AG04450 (cell line): ENCODE data around the gene TRAP1. TPM values are rescaled to one million over a fixed set of nuclear protein-coding genes. Genes with fewer than 3 reads are reported as not detected.
"Not testable (repeated sequence)": the region's sequence is repeated elsewhere in the genome, so short reads cannot be mapped to it uniquely, and the experiment has no call there.

Experiments used
- CTCF ChIA-PET: fragments of 300-600, 350-600 bp; formaldehyde crosslinking; extraction: SDS; loops from one replicate; lab custom pipeline; 2022; ENCODE audit warnings: antibody characterized with exemption, inconsistent platforms; lab: Charles Lee
- POLR2A ChIA-PET: fragments of 350-600 bp; formaldehyde crosslinking; extraction: SDS; loops from one replicate; lab custom pipeline; 2021; ENCODE audit warnings: antibody characterized with exemption, inconsistent platforms; lab: Yijun Ruan, JAX
- DNase-seq: peaks from one replicate; pipeline ENCODE4 v3.0.0-alpha.2; 2011; ENCODE audit warnings: low read depth, low spot score
- H3K27ac ChIP-seq: one replicate; pipeline ENCODE4 v1.5.1; 2012; ENCODE audit warnings: low read depth, low read length, control low read depth
- H3K27me3 ChIP-seq: one replicate; pipeline ENCODE4 v1.6.0; 2012; ENCODE audit warnings: low read length; ENCODE audit not compliant: control insufficient read depth, insufficient read depth
- H3K4me3 ChIP-seq: 2 replicates; pipeline ENCODE4 v1.5.1; 2011; ENCODE audit warnings: mild to moderate bottlenecking, low read depth, low read length, control low read depth
- H3K9me3 ChIP-seq: 2 replicates; pipeline ENCODE4 v1.5.1; 2012; ENCODE audit warnings: low read length; ENCODE audit not compliant: control insufficient read depth, insufficient read depth
- polyA plus RNA-seq: library from polyadenylated mRNA; depleted of rRNA; stranded (reverse); fragments of >200 nt; gene quantifications from 2 replicates; pipeline ENCODE4 v1.2.3, GENCODE V29; 2011
- TF ChIP-seq, protein P1 (sequence below): IDR thresholded peaks from 2 replicates; pipeline ENCODE4 v1.5.1; 2011; ENCODE audit warnings: low read depth, low read length, control low read depth, inconsistent platforms

Gene TRAP1
- polyA plus RNA-seq, 1 experiment = 83.9 TPM

- CTCF ChIA-PET = no interaction called here
- DNase-seq = no peak
- Histone ChIP-seq H3K27me3 (no peaks in the 10 kb centered on the region), H3K4me3 (no peak overlapping the region), H3K9me3 (no peaks in the 10 kb centered on the region; the same call in 1 of the 2 replicates), H3K27ac (no peak overlapping the region)
- TF ChIP-seq, protein P1, sequence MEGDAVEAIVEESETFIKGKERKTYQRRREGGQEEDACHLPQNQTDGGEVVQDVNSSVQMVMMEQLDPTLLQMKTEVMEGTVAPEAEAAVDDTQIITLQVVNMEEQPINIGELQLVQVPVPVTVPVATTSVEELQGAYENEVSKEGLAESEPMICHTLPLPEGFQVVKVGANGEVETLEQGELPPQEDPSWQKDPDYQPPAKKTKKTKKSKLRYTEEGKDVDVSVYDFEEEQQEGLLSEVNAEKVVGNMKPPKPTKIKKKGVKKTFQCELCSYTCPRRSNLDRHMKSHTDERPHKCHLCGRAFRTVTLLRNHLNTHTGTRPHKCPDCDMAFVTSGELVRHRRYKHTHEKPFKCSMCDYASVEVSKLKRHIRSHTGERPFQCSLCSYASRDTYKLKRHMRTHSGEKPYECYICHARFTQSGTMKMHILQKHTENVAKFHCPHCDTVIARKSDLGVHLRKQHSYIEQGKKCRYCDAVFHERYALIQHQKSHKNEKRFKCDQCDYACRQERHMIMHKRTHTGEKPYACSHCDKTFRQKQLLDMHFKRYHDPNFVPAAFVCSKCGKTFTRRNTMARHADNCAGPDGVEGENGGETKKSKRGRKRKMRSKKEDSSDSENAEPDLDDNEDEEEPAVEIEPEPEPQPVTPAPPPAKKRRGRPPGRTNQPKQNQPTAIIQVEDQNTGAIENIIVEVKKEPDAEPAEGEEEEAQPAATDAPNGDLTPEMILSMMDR = no peak
- POLR2A ChIA-PET = no interaction called here
These were observed 55.4 kb downstream of the TRAP1 start for GRCh38 chr16:3661922-3662321.

GRCh38 chr16:3661311-3661710, 56.0 kb downstream of the TRAP1 start:
- CTCF ChIA-PET = no interaction called here
- Histone ChIP-seq H3K27ac (no peak overlapping the region), H3K4me3 (no peak overlapping the region), H3K27me3 (no peaks in the 10 kb centered on the region), H3K9me3 (no peaks in the 10 kb centered on the region; the same call in 1 of the 2 replicates)
- POLR2A ChIA-PET = no interaction called here
- DNase-seq = no peak
- TF ChIP-seq, protein P1 = no peak

DNA sequence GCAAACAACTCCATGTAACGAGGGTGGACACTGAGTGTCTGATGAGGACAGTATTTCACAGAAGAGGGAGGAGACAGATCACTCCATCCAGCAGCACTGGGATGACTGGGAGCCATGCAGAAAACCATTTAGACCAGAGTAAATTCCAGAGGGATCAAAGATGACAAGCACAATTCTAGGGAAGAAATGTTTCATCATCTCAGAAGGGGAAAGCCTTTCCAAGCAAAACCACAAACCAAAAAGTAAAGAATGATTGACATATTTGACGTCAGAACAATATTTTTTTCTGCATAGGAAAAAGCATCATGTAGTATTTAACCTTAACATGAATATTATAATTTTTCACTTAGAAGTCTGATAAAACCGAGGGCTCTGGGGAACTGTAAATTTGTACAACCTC, 58.1 kb downstream of the TRAP1 start:
- POLR2A ChIA-PET = no interaction called here
- H3K9me3 ChIP-seq = no peaks in the 10 kb centered on the region; the same call in 1 of the 2 replicates
- no peak for DNase-seq
- H3K4me3 ChIP-seq = no peak overlapping the region
- H3K27ac ChIP-seq = no peak overlapping the region
- TF ChIP-seq, protein P1 = no peak
- CTCF ChIA-PET = no interaction called here
- no peaks in the 10 kb centered on the region for H3K27me3 ChIP-seq

GRCh38 chr16:3656491-3657468, 60.5 kb downstream of the TRAP1 start:
- ChIA-PET CTCF (interaction anchor here (1.3 kb wide), 1 partner anchor 24 kb away, joined by 3 read pairs; no protein-coding TSS in a partner anchor), POLR2A (no interaction called here)
- Histone ChIP-seq H3K27me3 (no peaks in the 10 kb centered on the region), H3K27ac (no peak overlapping the region), H3K4me3 (no peak overlapping the region), H3K9me3 (no peaks in the 10 kb centered on the region)
- TF ChIP-seq, protein P1 = no peak
- DNase-seq = no peak

- H3K9me3 ChIP-seq, DNase-seq, H3K27ac ChIP-seq, H3K27me3 ChIP-seq, H3K4me3 ChIP-seq, POLR2A ChIA-PET: not testable (repeated sequence)
- CTCF ChIA-PET = interaction anchor here (1.3 kb wide), 1 partner anchor 25 kb away, joined by 3 read pairs; no protein-coding TSS in a partner anchor
These were observed 61.2 kb downstream of the TRAP1 start for GRCh38 chr16:3656160-3656490.
